Endothelial cell of umbilical vein (primary cell): ENCODE measurements around the gene POU6F1. TPM values are rescaled to one million over a fixed set of nuclear protein-coding genes. Genes with fewer than 3 reads are reported as not detected.

Experiments used
- BruUV-seq: library from RNA; stranded (reverse); fragments of 400-500 nt; replicated peaks from 2 replicates; lab custom pipeline; 2021; lab: Mats Ljungman, UMichigan
- CTCF ChIA-PET: fragments of 300-600, 350-600 bp; sonication (Branson Sonifier 250); formaldehyde crosslinking; loops from one replicate; lab custom pipeline; 2021; ENCODE audit warnings: antibody characterized with exemption, inconsistent platforms; lab: Charles Lee
- POLR2A ChIA-PET: fragments of 300-600, 350-600 bp; sonication (Branson Sonifier 250); formaldehyde crosslinking; loops from one replicate; lab custom pipeline; 2021; ENCODE audit warnings: antibody characterized with exemption, inconsistent platforms; lab: Charles Lee
- DNase-seq: peaks from one replicate; pipeline ENCODE4 v3.0.0-alpha.2; 2011; ENCODE audit warnings: low read depth, low spot score
- FAIRE-seq: peaks from 2 replicates; lab custom pipeline; 2011; peaks lifted over from hg19 to GRCh38; lab: Jason Lieb, UNC
- H2AFZ ChIP-seq: 2 replicates; pipeline ENCODE4 v1.6.0; 2012; ENCODE audit warnings: low read depth, low read length, control low read depth, inconsistent platforms
- H3K27ac ChIP-seq: 2 replicates; pipeline ENCODE4 v1.5.1; 2011; ENCODE audit warnings: low read depth, mild to moderate bottlenecking, control low read depth, low read length, moderate library complexity; ENCODE audit not compliant: insufficient read depth
- H3K27me3 ChIP-seq, 2 experiments: 2 replicates each; pipeline versions ENCODE4 v1.6.0 to v1.6.1; 2011; ENCODE audit warnings: low read length in 2 of 2, mixed read lengths in 1 of 2; ENCODE audit not compliant: control insufficient read depth in 2 of 2, insufficient read depth in 2 of 2
- H3K36me3 ChIP-seq, 2 experiments: 2 replicates in 1 of 2; 3 replicates in 1 of 2; pipeline ENCODE4 v1.5.1; 2011; ENCODE audit warnings: low read length in 2 of 2, mild to moderate bottlenecking in 1 of 2, moderate library complexity in 1 of 2; ENCODE audit not compliant: control insufficient read depth in 2 of 2, insufficient read depth in 2 of 2; ENCODE audit errors: extremely low read depth in 1 of 2
- H3K4me1 ChIP-seq: 3 replicates; pipeline ENCODE4 v1.5.1; 2011; ENCODE audit warnings: mild to moderate bottlenecking, low read length; ENCODE audit not compliant: control insufficient read depth, insufficient read depth; ENCODE audit errors: extremely low read depth
- H3K4me2 ChIP-seq: 2 replicates; pipeline ENCODE4 v1.6.1; 2011; ENCODE audit warnings: low read length, control low read depth, mixed read lengths; ENCODE audit not compliant: insufficient read depth
- H3K4me3 ChIP-seq, 3 experiments: fragments of 200-600 bp in 1 of 3; sonication (generic), shearing (Covaris generic) in 1 of 3; replicated peaks in 1 of 3; 2 replicates each; pipeline ENCODE4 v1.5.1; 2011 to 2016; ENCODE audit warnings: control low read depth in 3 of 3, low read length in 3 of 3, mild to moderate bottlenecking in 2 of 3, inconsistent platforms in 1 of 3, low read depth in 1 of 3, moderate library complexity in 1 of 3; ENCODE audit not compliant: insufficient read depth in 1 of 3
- H3K79me2 ChIP-seq: 2 replicates; pipeline ENCODE4 v1.6.0; 2012; ENCODE audit warnings: low read length, inconsistent platforms; ENCODE audit not compliant: control insufficient read depth, insufficient read depth
- H3K9ac ChIP-seq: replicated peaks from 2 replicates; pipeline ENCODE3; 2011; ENCODE audit warnings: low read length, control low read depth; ENCODE audit not compliant: insufficient read depth; ENCODE audit errors: extremely low read depth
- H3K9me1 ChIP-seq: replicated peaks from 3 replicates; pipeline ENCODE4 v1.6.0; 2011; ENCODE audit warnings: mild to moderate bottlenecking, low read length; ENCODE audit not compliant: control insufficient read depth, insufficient read depth; ENCODE audit errors: extremely low read depth
- H3K9me3 ChIP-seq: replicated peaks from 2 replicates; pipeline ENCODE4 v1.5.1; 2012; ENCODE audit warnings: low read length, inconsistent platforms; ENCODE audit not compliant: control insufficient read depth, insufficient read depth
- H4K20me1 ChIP-seq: replicated peaks from 2 replicates; pipeline ENCODE3; 2011; ENCODE audit warnings: mild to moderate bottlenecking, low read length; ENCODE audit not compliant: control insufficient read depth, insufficient read depth; ENCODE audit errors: extremely low read depth
- CTCF ChIP-seq, 2 donors: IDR thresholded peaks; 1 replicate in 1 of 2; 2 replicates in 1 of 2; pipeline ENCODE4 v1.5.1; 2011; ENCODE audit warnings: low read length in 2 of 2, mild to moderate bottlenecking in 2 of 2, moderate library complexity in 2 of 2, control low read depth in 1 of 2, inconsistent platforms in 1 of 2, low read depth in 1 of 2; ENCODE audit not compliant: insufficient read depth in 1 of 2; ENCODE audit errors: extremely low read depth in 1 of 2
- EZH2 ChIP-seq: IDR thresholded peaks from 2 replicates; pipeline ENCODE4 v1.6.1; 2012; ENCODE audit warnings: borderline replicate concordance, low read depth, mild to moderate bottlenecking, moderate library complexity, low read length, inconsistent platforms; ENCODE audit not compliant: severe bottlenecking
- FOS ChIP-seq: IDR thresholded peaks from 2 replicates; pipeline ENCODE4 v1.6.1; 2011; ENCODE audit warnings: mild to moderate bottlenecking, low read length, moderate library complexity, borderline replicate concordance; ENCODE audit not compliant: insufficient read depth
- JUN ChIP-seq: IDR thresholded peaks from 2 replicates; pipeline ENCODE4 v1.6.1; 2011; ENCODE audit warnings: borderline replicate concordance, low read depth; ENCODE audit not compliant: insufficient read length, insufficient read depth
- MAX ChIP-seq: IDR thresholded peaks from 2 replicates; pipeline ENCODE4 v1.6.1; 2011; ENCODE audit not compliant: insufficient read depth, insufficient read length
- MYC ChIP-seq: IDR thresholded peaks from one replicate; pipeline ENCODE4 v1.6.1; 2011; ENCODE audit warnings: mild to moderate bottlenecking, low read depth, low read length
- POLR2A ChIP-seq: IDR thresholded peaks from 2 replicates; pipeline ENCODE4 v1.6.1; 2012; ENCODE audit warnings: low read depth, mild to moderate bottlenecking, control low read depth, low read length
- dilution Hi-C: fragments of 300-500 bp; cut with MboI; formaldehyde crosslinking; loops from one replicate; pipeline ENCODE4 v1.15.0; 2019; ENCODE audit warnings: low sequenced_read_pairs; ENCODE audit not compliant: extremely low pct_ligation_motif_present
- intact Hi-C: fragments of 100-400 bp; cut with micrococcal nuclease; formaldehyde crosslinking; loops from one replicate; pipeline ENCODE4 v1.10.0; 2022
- polyA plus RNA-seq, 4 experiments: library from polyadenylated mRNA; depleted of rRNA in 3 of 4; stranded (reverse) in 3 of 4; unstranded in 1 of 4; fragments of >200 nt; gene quantifications; 2 replicates each; pipeline versions ENCODE4 v1.2.1 to v1.2.3, GENCODE V29; 2011 to 2012; ENCODE audit warnings: missing spikeins in 1 of 4
- total RNA-seq: library from RNA; stranded (reverse); gene quantifications from 2 replicates; pipeline ENCODE4 v1.2.3, GENCODE V29; 2021

POU6F1 gene
- total and polyA plus RNA-seq, 2 donors (not counting 3 experiments of a cell fraction or from before 2014, with no cell fraction given): 5.4 to 14.4 TPM

- no peaks in the 10 kb centered on the region for H3K9me1 ChIP-seq
- DNase-seq (no peak), FAIRE-seq (no peak)
- POLR2A ChIA-PET: no interaction called here
- no peaks in the 10 kb centered on the region for H3K36me3 ChIP-seq
- no peaks in the 10 kb centered on the region for H3K9me3 ChIP-seq
- peaks cover 2% of the 10 kb centered on the region for H3K4me1 ChIP-seq
- no peak for TF ChIP-seq JUN
- TF ChIP-seq MYC: no peak
- no peak for TF ChIP-seq MAX
- no peak for TF ChIP-seq POLR2A
- no peak for TF ChIP-seq CTCF (IDR thresholded peaks at IDR 0.05; ENCODE audit: extremely low read depth in 1 of 2, insufficient read depth in 1 of 2, low read depth in 1 of 2, low read length in 2 of 2)
- H4K20me1 ChIP-seq: no peaks in the 10 kb centered on the region
- no peak overlapping the region for H3K4me3 ChIP-seq
- no TSS peak for BruUV-seq
- H3K79me2 ChIP-seq: no peaks in the 10 kb centered on the region
- no peak overlapping the region for H3K4me2 ChIP-seq
- CTCF ChIA-PET: interaction anchor here (0.8 to 1.0 kb wide), 2 partner anchors 16 to 150 kb away, joined by 3 read pairs; no protein-coding TSS in a partner anchor
- H3K27ac ChIP-seq: no peak overlapping the region
- no peaks in the 10 kb centered on the region for H3K27me3 ChIP-seq
- no peak overlapping the region for H3K9ac ChIP-seq
- no peak overlapping the region for H2AFZ ChIP-seq
- intact Hi-C loops (no loop called here), dilution Hi-C loops (no loop called here)
Observed at GRCh38 chr12:51190820-51191219, 27.0 kb downstream of the POU6F1 start.

- Histone ChIP-seq H3K9me3 (no peaks in the 10 kb centered on the region), H3K36me3 (no peaks in the 10 kb centered on the region), H3K4me1 (peaks cover 2% of the 10 kb centered on the region), H3K9me1 (no peaks in the 10 kb centered on the region), H4K20me1 (no peaks in the 10 kb centered on the region), H3K9ac (no peak overlapping the region), H2AFZ (no peak overlapping the region), H3K79me2 (no peaks in the 10 kb centered on the region), H3K27me3 (no peaks in the 10 kb centered on the region), H3K4me2 (no peak overlapping the region), H3K27ac (no peak overlapping the region), H3K4me3 (no peak overlapping the region)
- DNase-seq (no peak), FAIRE-seq (no peak)
- ChIA-PET POLR2A (no interaction called here), CTCF (interaction anchor here (0.8 to 1.0 kb wide), 2 partner anchors 15 to 151 kb away, joined by 3 read pairs; no protein-coding TSS in a partner anchor)
- intact Hi-C loops: no loop called here
- TF ChIP-seq FOS (no peak), POLR2A (no peak), EZH2 (no peak), CTCF (IDR thresholded peaks at IDR 0.05; ENCODE audit: extremely low read depth in 1 of 2, insufficient read depth in 1 of 2, low read depth in 1 of 2, low read length in 2 of 2) (no peak)
- no TSS peak for BruUV-seq
- dilution Hi-C loops: no loop called here
Observed at GRCh38 chr12:51189790-51190355, 28.0 kb downstream of the POU6F1 start.
